D721Med (cell line): Measurements from ENCODE around the gene APOC3.

Experiments
- DNase-seq: peaks from one replicate; pipeline ENCODE4 v3.0.0; 2011; ENCODE audit warnings: low spot score; ENCODE audit not compliant: insufficient read length
- FAIRE-seq: peaks from 2 replicates; lab custom pipeline; 2011; peaks lifted over from hg19 to GRCh38; lab: Jason Lieb, UNC
- CTCF ChIP-seq: IDR thresholded peaks from 2 replicates; pipeline ENCODE4 v1.5.1; 2012; ENCODE audit warnings: mild to moderate bottlenecking, control low read depth; ENCODE audit not compliant: insufficient read depth; ENCODE audit errors: missing control alignments

Gene APOC3

DNA sequence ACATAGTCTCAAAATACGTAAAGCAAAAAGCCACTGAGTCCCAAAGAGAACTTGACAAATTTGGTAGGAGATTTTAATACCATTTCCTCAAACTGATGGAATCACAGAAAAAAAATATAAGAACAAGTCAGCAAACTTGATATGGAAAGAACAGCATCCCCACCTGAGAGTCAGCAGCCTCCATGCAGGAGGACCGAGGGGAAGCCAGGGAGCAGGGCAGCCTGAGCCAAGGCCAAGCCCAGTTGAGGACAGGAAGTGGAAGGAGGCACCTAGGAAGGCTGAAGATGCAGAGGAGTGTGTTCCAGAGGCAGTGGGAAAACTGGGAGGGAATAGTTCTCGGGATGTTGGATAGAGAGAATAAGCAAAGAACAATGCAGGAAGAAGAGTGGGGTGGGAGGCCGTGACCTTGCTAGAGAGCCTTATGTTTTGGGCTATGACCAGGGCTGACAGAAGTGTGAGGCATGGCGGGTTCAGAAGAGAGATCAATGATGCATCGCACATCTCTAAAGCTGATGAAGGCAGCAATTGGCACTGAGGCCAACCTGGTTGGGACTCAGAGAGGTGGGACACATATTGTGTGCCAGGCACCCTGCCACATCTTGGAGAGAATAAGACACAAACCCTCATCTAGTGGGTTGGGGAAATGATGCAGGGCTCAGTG, 22.0 kb upstream of the APOC3 start:
- FAIRE-seq: no peak
- no peak for TF ChIP-seq CTCF
- DNase-seq: no peak

DNA sequence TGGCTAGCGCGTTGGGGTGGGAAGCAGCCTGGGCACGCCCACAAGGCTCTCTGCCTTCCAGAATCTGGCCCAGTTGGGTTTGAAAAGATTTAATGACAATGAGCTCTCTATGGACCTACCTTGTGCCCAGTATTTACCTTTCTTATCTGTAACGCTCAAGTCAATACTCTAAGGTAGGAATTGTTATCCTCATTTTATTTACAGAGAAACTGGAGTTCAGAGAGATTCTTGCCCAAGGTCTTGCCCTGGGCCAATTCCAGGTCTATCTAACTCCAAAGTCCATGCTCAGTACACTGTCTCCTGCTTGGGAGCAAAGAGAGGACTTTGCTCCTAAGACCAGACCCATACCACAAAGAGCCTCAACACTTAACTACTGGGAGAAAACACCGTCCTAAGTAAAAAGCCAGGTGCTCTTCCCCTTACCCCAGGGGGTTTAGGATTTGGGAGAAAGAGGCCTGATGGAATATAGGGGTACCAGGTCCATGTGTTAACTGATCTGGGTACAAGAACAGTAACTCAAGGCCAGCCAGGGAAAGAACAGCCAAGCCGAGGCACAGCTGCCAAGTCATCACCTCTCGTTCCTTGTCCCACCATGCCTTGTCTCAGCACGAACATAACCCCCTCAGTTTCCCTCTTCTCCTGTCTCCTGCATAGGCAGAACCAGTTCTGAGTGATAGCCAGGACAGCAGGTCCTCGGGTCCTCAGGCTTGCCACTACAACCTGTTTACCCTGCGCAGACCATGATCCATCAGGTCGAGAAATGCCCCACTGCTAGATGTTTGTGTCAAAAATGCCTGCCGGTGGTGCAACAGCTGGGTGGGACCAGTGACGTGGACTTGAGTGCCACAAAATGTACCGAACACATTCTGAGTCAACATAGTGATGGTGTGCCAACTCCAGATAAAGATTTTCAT, 21.2 kb upstream of the APOC3 start:
- no peak for FAIRE-seq

DNA sequence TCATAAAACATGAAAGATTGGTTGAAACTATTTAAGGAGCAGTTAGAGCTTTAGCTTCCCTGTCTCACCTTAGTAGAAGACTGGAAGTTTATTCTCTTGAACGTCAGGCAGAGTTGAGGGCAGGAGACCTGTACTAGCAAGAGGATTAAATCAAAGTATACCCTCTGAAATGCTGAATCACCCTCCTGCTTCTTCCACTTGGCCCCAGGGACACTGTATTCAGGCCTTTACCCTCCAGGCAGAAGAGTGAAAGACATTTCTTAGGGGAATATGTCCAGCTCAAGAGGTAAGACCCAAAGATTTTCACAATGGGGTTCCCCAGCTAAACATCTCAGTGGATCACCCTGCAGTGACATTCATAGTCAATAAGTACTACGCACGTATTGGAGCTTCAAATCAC, 18.5 kb upstream of the APOC3 start:
- DNase-seq: no peak
- no peak for TF ChIP-seq CTCF
- no peak for FAIRE-seq

More for the DNA sequence above, 21.2 kb upstream of the APOC3 start:
- no peak for TF ChIP-seq CTCF
- no peak for DNase-seq

- DNase-seq: no peak
- FAIRE-seq: no peak
- TF ChIP-seq CTCF: no peak
These were observed 17.6 kb upstream of the APOC3 start for GRCh38 chr11:116812109-116812508.

DNA sequence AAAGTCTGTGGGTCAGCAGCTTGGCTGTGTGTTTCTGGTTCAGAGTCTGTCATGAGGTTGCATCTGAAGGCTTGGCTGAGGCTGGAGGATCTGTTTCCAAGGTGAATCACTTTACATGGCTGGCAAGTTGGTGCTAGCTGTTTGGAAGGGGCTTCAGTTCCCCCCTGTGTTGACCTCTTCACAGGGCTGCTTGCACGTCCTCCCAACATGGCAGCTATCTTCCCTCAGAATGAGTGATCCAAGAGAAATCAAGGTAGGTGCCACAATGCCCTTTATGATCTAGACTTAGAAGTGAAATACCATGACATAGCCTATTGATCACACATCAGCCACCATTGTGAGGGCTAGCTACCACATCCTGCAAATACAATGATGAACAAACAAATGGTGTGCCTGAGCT, 16.5 kb upstream of the APOC3 start:
- DNase-seq: no peak
- TF ChIP-seq CTCF: no peak
- FAIRE-seq: no peak

DNA sequence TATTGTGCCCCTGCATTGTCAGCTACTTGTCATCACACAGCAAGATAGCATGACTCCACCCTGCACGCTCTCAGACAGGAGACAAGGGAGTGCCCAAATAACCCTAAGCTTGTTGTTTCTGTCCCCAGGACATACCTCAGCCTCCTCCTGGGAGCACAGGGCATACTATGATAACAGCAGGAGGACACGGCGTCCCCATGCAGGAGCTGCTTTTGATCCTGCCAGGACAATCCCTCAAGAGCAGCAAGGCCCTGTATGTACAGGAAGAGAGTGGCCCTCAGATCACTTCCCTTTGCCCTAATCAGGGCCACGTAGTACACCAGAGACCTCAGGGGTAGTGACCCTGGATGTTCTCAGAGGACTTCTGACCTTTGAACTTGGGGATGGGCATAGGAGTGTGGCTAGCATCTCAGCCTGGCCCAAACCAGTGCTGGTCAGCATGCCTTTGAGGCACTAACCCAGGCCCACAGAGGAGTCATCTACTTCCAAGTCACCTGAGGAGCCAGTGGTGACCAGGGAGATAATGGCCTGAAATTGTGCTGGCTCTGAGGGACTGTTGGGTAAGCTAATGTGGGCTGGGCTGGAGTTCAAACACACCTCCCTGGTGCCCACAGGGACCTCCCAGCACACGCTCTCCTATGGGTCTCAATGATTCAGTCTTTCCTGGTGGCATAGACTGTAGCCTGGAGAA, 15.8 kb upstream of the APOC3 start:
- no peak for TF ChIP-seq CTCF
- no peak for DNase-seq
- no peak for FAIRE-seq
